K562 (cell line): ENCODE data around the gene BNIP5. TPM values are rescaled to one million over a fixed set of nuclear protein-coding genes. Genes with fewer than 3 reads are reported as not detected.

Source experiments
- ATAC-seq: fragments of 200-7000 bp; cut with Tn5 transposase; 3 replicates; pipeline ENCODE4 v1.9.1; 2020; ENCODE audit warnings: moderate library complexity
- BruUV-seq: library from RNA; stranded (reverse); fragments of 400-500 nt; replicated peaks from 2 replicates; lab custom pipeline; 2021; lab: Mats Ljungman, UMichigan
- CTCF ChIA-PET: fragments of 300-600 bp; formaldehyde crosslinking; extraction: SDS; loops from one replicate; lab custom pipeline; 2021; ENCODE audit warnings: low intra/inter-chr PET ratio; lab: Yijun Ruan, JAX
- POLR2A ChIA-PET: fragments of 300-600, 350-650 bp; sonication (Branson Sonifier 250); formaldehyde crosslinking; extraction: SDS; loops from one replicate; lab custom pipeline; 2021; ENCODE audit warnings: antibody characterized with exemption, inconsistent platforms; lab: Yijun Ruan, JAX
- DNase-seq, 4 experiments: peaks; one replicate each; pipeline versions ENCODE4 v3.0.0 to v3.0.0-alpha.2; 2011 to 2018; ENCODE audit warnings: low spot score in 3 of 4, mixed read lengths in 3 of 4; ENCODE audit errors: extremely low read depth in 1 of 4
- FAIRE-seq: peaks from 2 replicates; lab custom pipeline; 2011; peaks lifted over from hg19 to GRCh38; lab: Jason Lieb, UNC
- H2AFZ ChIP-seq: 2 replicates; pipeline ENCODE4 v1.6.0; 2011; ENCODE audit warnings: low read depth, low read length, control low read depth, inconsistent platforms
- H3K27ac ChIP-seq: fragments of 200-600 bp; 3 replicates; pipeline ENCODE4 v1.8.0; 2011; ENCODE audit warnings: low read depth, mild to moderate bottlenecking, control low read depth, inconsistent platforms, low read length, moderate library complexity, mixed read lengths; ENCODE audit errors: extremely low read depth
- H3K27me3 ChIP-seq, 2 experiments: fragments of 300-600 bp in 1 of 2; 2 replicates in 1 of 2; 3 replicates in 1 of 2; pipeline versions ENCODE4 v1.6.0 to v1.8.0; 2011; ENCODE audit warnings: inconsistent platforms in 2 of 2, low read length in 2 of 2, mild to moderate bottlenecking in 1 of 2, mixed read lengths in 1 of 2, moderate library complexity in 1 of 2; ENCODE audit not compliant: control insufficient read depth in 2 of 2, insufficient read depth in 2 of 2
- H3K36me3 ChIP-seq: fragments of 300-600 bp; 3 replicates; pipeline ENCODE4 v1.8.0; 2011; ENCODE audit warnings: mild to moderate bottlenecking, low read length, inconsistent platforms; ENCODE audit not compliant: control insufficient read depth, insufficient read depth
- H3K4me1 ChIP-seq, 2 experiments: fragments of 200-600 bp in 1 of 2; replicated peaks in 1 of 2; 2 replicates in 1 of 2; 3 replicates in 1 of 2; pipeline versions ENCODE4 v1.5.1 to v1.8.0; 2011; ENCODE audit warnings: inconsistent platforms in 2 of 2, low read length in 2 of 2, mild to moderate bottlenecking in 1 of 2, mixed read lengths in 1 of 2, moderate library complexity in 1 of 2; ENCODE audit not compliant: control insufficient read depth in 2 of 2, insufficient read depth in 2 of 2
- H3K4me2 ChIP-seq: 2 replicates; pipeline ENCODE4 v1.6.1; 2011; ENCODE audit warnings: low read length, control low read depth, inconsistent platforms, mixed read lengths; ENCODE audit not compliant: insufficient read depth
- H3K4me3 ChIP-seq: fragments of 200-600 bp; sonication (generic), shearing (Covaris generic); 2 replicates; pipeline ENCODE4 v1.5.1; 2016; ENCODE audit warnings: control low read depth, inconsistent platforms
- H3K79me2 ChIP-seq: fragments of 200-600 bp; 3 replicates; pipeline ENCODE4 v1.8.0; 2011; ENCODE audit warnings: low read length, inconsistent platforms; ENCODE audit not compliant: control insufficient read depth, insufficient read depth
- H3K9ac ChIP-seq, 2 experiments: 2 replicates each; pipeline versions ENCODE4 v1.6.0 to v1.6.1; 2011; ENCODE audit warnings: low read depth in 2 of 2, low read length in 2 of 2, control low read depth in 1 of 2, inconsistent platforms in 1 of 2, mild to moderate bottlenecking in 1 of 2, mixed read lengths in 1 of 2; ENCODE audit not compliant: insufficient read depth in 1 of 2
- H3K9me1 ChIP-seq: one replicate; pipeline ENCODE4 v1.6.0; 2011; ENCODE audit warnings: inconsistent platforms, mild to moderate bottlenecking, low read length, moderate library complexity; ENCODE audit not compliant: control insufficient read depth, insufficient read depth
- H3K9me3 ChIP-seq: replicated peaks from 2 replicates; pipeline ENCODE4 v1.5.1; 2011; ENCODE audit warnings: low read depth, low read length, inconsistent platforms; ENCODE audit not compliant: control insufficient read depth, insufficient read depth
- H4K20me1 ChIP-seq: replicated peaks from 2 replicates; pipeline ENCODE4 v1.6.1; 2011; ENCODE audit warnings: low read length, inconsistent platforms, mixed read lengths; ENCODE audit not compliant: control insufficient read depth, insufficient read depth
- BCL6 ChIP-seq: fragments of 250-450 bp; sonication (Bioruptor Pico); IDR thresholded peaks from 2 replicates; pipeline ENCODE4 v1.4.0; 2020
- CBFB ChIP-seq: sonication (generic); formaldehyde crosslinking; IDR thresholded peaks from 2 replicates; pipeline ENCODE4 v1.4.0; 2020; ENCODE audit warnings: mild to moderate bottlenecking, missing genetic modification reagents
- NFRKB ChIP-seq: fragments of 450-650 bp; IDR thresholded peaks from 2 replicates; pipeline ENCODE4 v1.6.1; 2016; ENCODE audit warnings: low read depth
- RBM25 ChIP-seq: fragments of 200-400 bp; formaldehyde crosslinking; IDR thresholded peaks from 2 replicates; pipeline ENCODE4 v1.6.1; 2018; ENCODE audit warnings: low read length, low read depth, moderate library complexity; ENCODE audit not compliant: severe bottlenecking
- RFX7 ChIP-seq: fragments of 250-450 bp; sonication (Bioruptor Pico); IDR thresholded peaks from 2 replicates; pipeline ENCODE4 v1.5.1; 2021; ENCODE audit warnings: mild to moderate bottlenecking
- TGIF2 ChIP-seq: sonication (generic); formaldehyde crosslinking; IDR thresholded peaks from 2 replicates; pipeline ENCODE4 v1.8.1; 2022; ENCODE audit warnings: mild to moderate bottlenecking, missing genetic modification reagents, moderate library complexity
- ZNF121 ChIP-seq: sonication (generic); formaldehyde crosslinking; conservative IDR thresholded peaks from 2 replicates; pipeline ENCODE4 v1.8.0; 2022; ENCODE audit warnings: missing genetic modification reagents
- ZNF586 ChIP-seq: fragments of 450-650 bp; formaldehyde crosslinking; conservative IDR thresholded peaks from 2 replicates; pipeline ENCODE4 v1.4.0; 2020; ENCODE audit warnings: mild to moderate bottlenecking, moderate library complexity
- ZNF717 ChIP-seq: fragments of 250-450 bp; sonication (Bioruptor Pico); IDR thresholded peaks from 2 replicates; pipeline ENCODE4 v1.5.0; 2021
- WGBS: fragments of 100-300 bp; shearing (Covaris generic); methylation state at CpG from one replicate; pipeline ENCODE4 v1.1.6; 2016; ENCODE audit warnings: low coverage, mixed read lengths; ENCODE audit not compliant: insufficient coverage; ENCODE audit errors: missing lambda C conversion rate; 5-methylcytosine and 5-hydroxymethylcytosine counted together
- in situ Hi-C: fragments of 300-500 bp; cut with MboI; formaldehyde crosslinking; loops from 4 replicates; pipeline ENCODE4 v1.15.0; 2018; ENCODE audit warnings: inconsistent platforms, mixed read lengths
- intact Hi-C: fragments of 100-400 bp; cut with micrococcal nuclease; formaldehyde crosslinking; loops from 2 replicates; pipeline ENCODE4 v1.14.2; 2022
- polyA plus RNA-seq, 8 experiments: library from polyadenylated mRNA; depleted of rRNA in 4 of 8; stranded (reverse) in 5 of 8; unstranded in 3 of 8; fragments of >200 nt; fragmentation: Nextera tagmentation in 2 of 8; fragmentation: Illumina TruSeq in 1 of 8; extraction: Ambion mirVana in 2 of 8; extraction: Trizol in 1 of 8; gene quantifications; 2 replicates each; pipeline versions ENCODE4 v1.2.1 to v1.2.3, GENCODE V29; 2011 to 2014; ENCODE audit warnings: inconsistent platforms in 1 of 8, missing spikeins in 1 of 8
- total RNA-seq, 7 experiments: library from RNA; depleted of rRNA in 6 of 7; stranded (reverse); fragments of >200 nt in 6 of 7; fragmentation: Illumina TruSeq in 2 of 7; extraction: Trizol in 2 of 7; gene quantifications; 2 replicates each; pipeline versions ENCODE4 v1.2.1 to v1.2.3, GENCODE V29; 2011 to 2021; ENCODE audit warnings: low replicate concordance in 1 of 7
- TF ChIP-seq, protein P1 (sequence below): fragments of 250-450 bp; sonication (Bioruptor Pico); IDR thresholded peaks from 2 replicates; pipeline ENCODE4 v1.4.0; 2020; ENCODE audit warnings: mild to moderate bottlenecking, moderate library complexity
- TF ChIP-seq, protein P2 (sequence below): fragments of 450-650 bp; IDR thresholded peaks from 2 replicates; pipeline ENCODE4 v1.6.1; 2017; ENCODE audit warnings: antibody characterized with exemption, mild to moderate bottlenecking
- TF ChIP-seq, protein P3 (sequence below): sonication (generic); formaldehyde crosslinking; IDR thresholded peaks from 2 replicates; pipeline ENCODE4 v1.4.0; 2020; ENCODE audit warnings: mild to moderate bottlenecking, missing genetic modification reagents
- TF ChIP-seq, protein P4 (sequence below): IDR thresholded peaks from 2 replicates; pipeline ENCODE4 v1.6.1; 2016; ENCODE audit warnings: missing genetic modification characterization, missing compliant biosample characterization

BNIP5 gene
- total and polyA plus RNA-seq, 9 of the 15 experiments (the other 6 are each of a cell fraction or from before 2014, with no cell fraction given): not detected

DNA sequence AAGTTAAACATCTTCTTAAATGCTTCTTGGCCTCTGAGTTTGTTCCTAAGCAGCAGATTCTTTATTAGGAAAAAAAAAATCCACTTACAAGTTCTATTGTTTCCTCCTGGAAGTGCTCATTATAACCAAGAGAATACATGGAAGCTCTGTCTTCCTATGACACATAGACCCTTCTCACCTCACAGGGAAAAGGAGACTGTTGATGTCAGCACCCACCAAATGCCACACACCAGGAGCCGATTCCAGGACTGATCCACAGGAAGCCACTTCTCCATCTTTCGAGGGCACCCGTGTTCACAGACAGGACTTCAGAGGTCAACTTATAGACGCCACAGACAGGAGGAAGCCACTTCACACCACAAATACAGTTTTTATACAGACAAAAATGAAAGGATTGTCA, 13.4 kb upstream of the BNIP5 start:
- Histone ChIP-seq H3K79me2 (no peaks in the 10 kb centered on the region), H3K9me3 (peaks cover 5% of the 10 kb centered on the region; the same call in 1 of the 2 replicates), H3K4me1 (peaks cover 28 to 33% of the 10 kb centered on the region in 2 experiments), H3K4me2 (no peak overlapping the region), H3K36me3 (no peaks in the 10 kb centered on the region), H3K9me1 (no peaks in the 10 kb centered on the region), H3K27me3 (no peaks in the 10 kb centered on the region), H3K4me3 (no peak overlapping the region), H2AFZ (no peak overlapping the region), H3K9ac (no peak overlapping the region), H4K20me1 (peaks cover 9% of the 10 kb centered on the region; the same call in 1 of the 2 replicates), H3K27ac (no peak overlapping the region)
- ATAC-seq: no peak
- no peak for FAIRE-seq
- CTCF ChIA-PET: no interaction called here
- WGBS: 42% methylated on average over 4 of the region's 4 CpGs
- in situ Hi-C loops (no loop called here), intact Hi-C loops (no loop called here)
- TF ChIP-seq ZNF121 (no peak), BCL6 (CRISPR knock-in tag) (no peak), RBM25 (no peak), RFX7 (CRISPR knock-in tag) (no peak), ZNF586 (no peak), NFRKB (no peak), TGIF2 (no peak), CBFB (CRISPR knock-in tag) (no peak), ZNF717 (no peak)
- TF ChIP-seq, protein P1, sequence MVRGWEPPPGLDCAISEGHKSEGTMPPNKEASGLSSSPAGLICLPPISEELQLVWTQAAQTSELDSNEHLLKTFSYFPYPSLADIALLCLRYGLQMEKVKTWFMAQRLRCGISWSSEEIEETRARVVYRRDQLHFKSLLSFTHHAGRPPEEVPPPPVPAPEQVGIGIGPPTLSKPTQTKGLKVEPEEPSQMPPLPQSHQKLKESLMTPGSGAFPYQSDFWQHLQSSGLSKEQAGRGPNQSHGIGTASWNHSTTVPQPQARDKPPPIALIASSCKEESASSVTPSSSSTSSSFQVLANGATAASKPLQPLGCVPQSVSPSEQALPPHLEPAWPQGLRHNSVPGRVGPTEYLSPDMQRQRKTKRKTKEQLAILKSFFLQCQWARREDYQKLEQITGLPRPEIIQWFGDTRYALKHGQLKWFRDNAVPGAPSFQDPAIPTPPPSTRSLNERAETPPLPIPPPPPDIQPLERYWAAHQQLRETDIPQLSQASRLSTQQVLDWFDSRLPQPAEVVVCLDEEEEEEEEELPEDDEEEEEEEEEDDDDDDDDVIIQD: no peak
- TF ChIP-seq, protein P2, sequence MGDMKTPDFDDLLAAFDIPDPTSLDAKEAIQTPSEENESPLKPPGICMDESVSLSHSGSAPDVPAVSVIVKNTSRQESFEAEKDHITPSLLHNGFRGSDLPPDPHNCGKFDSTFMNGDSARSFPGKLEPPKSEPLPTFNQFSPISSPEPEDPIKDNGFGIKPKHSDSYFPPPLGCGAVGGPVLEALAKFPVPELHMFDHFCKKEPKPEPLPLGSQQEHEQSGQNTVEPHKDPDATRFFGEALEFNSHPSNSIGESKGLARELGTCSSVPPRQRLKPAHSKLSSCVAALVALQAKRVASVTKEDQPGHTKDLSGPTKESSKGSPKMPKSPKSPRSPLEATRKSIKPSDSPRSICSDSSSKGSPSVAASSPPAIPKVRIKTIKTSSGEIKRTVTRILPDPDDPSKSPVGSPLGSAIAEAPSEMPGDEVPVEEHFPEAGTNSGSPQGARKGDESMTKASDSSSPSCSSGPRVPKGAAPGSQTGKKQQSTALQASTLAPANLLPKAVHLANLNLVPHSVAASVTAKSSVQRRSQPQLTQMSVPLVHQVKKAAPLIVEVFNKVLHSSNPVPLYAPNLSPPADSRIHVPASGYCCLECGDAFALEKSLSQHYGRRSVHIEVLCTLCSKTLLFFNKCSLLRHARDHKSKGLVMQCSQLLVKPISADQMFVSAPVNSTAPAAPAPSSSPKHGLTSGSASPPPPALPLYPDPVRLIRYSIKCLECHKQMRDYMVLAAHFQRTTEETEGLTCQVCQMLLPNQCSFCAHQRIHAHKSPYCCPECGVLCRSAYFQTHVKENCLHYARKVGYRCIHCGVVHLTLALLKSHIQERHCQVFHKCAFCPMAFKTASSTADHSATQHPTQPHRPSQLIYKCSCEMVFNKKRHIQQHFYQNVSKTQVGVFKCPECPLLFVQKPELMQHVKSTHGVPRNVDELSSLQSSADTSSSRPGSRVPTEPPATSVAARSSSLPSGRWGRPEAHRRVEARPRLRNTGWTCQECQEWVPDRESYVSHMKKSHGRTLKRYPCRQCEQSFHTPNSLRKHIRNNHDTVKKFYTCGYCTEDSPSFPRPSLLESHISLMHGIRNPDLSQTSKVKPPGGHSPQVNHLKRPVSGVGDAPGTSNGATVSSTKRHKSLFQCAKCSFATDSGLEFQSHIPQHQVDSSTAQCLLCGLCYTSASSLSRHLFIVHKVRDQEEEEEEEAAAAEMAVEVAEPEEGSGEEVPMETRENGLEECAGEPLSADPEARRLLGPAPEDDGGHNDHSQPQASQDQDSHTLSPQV: no peak
- TF ChIP-seq, protein P3, sequence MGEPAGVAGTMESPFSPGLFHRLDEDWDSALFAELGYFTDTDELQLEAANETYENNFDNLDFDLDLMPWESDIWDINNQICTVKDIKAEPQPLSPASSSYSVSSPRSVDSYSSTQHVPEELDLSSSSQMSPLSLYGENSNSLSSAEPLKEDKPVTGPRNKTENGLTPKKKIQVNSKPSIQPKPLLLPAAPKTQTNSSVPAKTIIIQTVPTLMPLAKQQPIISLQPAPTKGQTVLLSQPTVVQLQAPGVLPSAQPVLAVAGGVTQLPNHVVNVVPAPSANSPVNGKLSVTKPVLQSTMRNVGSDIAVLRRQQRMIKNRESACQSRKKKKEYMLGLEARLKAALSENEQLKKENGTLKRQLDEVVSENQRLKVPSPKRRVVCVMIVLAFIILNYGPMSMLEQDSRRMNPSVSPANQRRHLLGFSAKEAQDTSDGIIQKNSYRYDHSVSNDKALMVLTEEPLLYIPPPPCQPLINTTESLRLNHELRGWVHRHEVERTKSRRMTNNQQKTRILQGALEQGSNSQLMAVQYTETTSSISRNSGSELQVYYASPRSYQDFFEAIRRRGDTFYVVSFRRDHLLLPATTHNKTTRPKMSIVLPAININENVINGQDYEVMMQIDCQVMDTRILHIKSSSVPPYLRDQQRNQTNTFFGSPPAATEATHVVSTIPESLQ (CRISPR knock-in tag): 0 out of 2 replicates have a peak, but pooled peaks have one; percentile 6
- TF ChIP-seq, protein P4, sequence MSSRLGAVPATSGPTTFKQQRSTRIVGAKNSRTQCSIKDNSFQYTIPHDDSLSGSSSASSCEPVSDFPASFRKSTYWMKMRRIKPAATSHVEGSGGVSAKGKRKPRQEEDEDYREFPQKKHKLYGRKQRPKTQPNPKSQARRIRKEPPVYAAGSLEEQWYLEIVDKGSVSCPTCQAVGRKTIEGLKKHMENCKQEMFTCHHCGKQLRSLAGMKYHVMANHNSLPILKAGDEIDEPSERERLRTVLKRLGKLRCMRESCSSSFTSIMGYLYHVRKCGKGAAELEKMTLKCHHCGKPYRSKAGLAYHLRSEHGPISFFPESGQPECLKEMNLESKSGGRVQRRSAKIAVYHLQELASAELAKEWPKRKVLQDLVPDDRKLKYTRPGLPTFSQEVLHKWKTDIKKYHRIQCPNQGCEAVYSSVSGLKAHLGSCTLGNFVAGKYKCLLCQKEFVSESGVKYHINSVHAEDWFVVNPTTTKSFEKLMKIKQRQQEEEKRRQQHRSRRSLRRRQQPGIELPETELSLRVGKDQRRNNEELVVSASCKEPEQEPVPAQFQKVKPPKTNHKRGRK (tag): 0 out of 2 replicates have a peak, but pooled peaks have one; percentile 20
- BruUV-seq: no TSS peak
- no peak for DNase-seq
- POLR2A ChIA-PET: interaction anchor here (0.6 to 2.2 kb wide), 7 partner anchors 9 to 416 kb away, joined by 3 to 20 read pairs (median 3); partner anchors contain the start of gene BNIP5
